Neural progenitor cell (in vitro differentiated cells): ENCODE measurements around the gene SIAH2.

Source experiments
- CTCF ChIP-seq: fragments of 200-600 bp; sonication (generic); IDR thresholded peaks from 2 replicates; pipeline ENCODE4 v1.5.1; 2017; ENCODE audit warnings: antibody characterized with exemption, mild to moderate bottlenecking
- EZH2 ChIP-seq: fragments of 200-600 bp; sonication (generic); IDR thresholded peaks from 2 replicates; pipeline ENCODE4 v1.6.1; 2017; ENCODE audit warnings: antibody characterized with exemption, mild to moderate bottlenecking, moderate library complexity
- EZH2phosphoT487 ChIP-seq: fragments of 200-600 bp; sonication (generic); IDR thresholded peaks from 2 replicates; pipeline ENCODE4 v1.6.1; 2017; ENCODE audit warnings: antibody characterized with exemption

GRCh38 chr3:150697646-150698045 is 65.3 kb downstream of the SIAH2 start:
- TF ChIP-seq CTCF, result no peak
- TF ChIP-seq EZH2, result no peak
- TF ChIP-seq EZH2phosphoT487, result no peak
